HepG2 (cell line): ENCODE results near the gene ANKRD11. TPM values are rescaled to one million over a fixed set of nuclear protein-coding genes. Genes with fewer than 3 reads are reported as not detected.
A peak's percentile ranks its signal among the peaks of the same experiment; 100 is the strongest.

Experiments
- CCAR2 ChIP-seq: fragments of 200-400 bp; formaldehyde crosslinking; optimal IDR thresholded peaks from 2 replicates; pipeline ENCODE3; 2018; ENCODE audit warnings: low read depth, mild to moderate bottlenecking, low read length, moderate library complexity
- DMAP1 ChIP-seq: IDR thresholded peaks from 2 replicates; pipeline ENCODE4 v1.6.1; 2016
- DNMT1 ChIP-seq: sonication (generic); formaldehyde crosslinking; IDR thresholded peaks from 2 replicates; pipeline ENCODE4 v1.5.1; 2020; ENCODE audit warnings: mild to moderate bottlenecking, missing genetic modification reagents
- FLYWCH1 ChIP-seq: sonication (generic); formaldehyde crosslinking; IDR thresholded peaks from 2 replicates; pipeline ENCODE4 v1.8.1; 2023; ENCODE audit warnings: mild to moderate bottlenecking, missing genetic modification reagents
- GPN1 ChIP-seq: sonication (generic); formaldehyde crosslinking; IDR thresholded peaks from 2 replicates; pipeline ENCODE4 v1.5.1; 2020; ENCODE audit warnings: missing genetic modification reagents, borderline replicate concordance
- KDM5B ChIP-seq: sonication (generic); formaldehyde crosslinking; IDR thresholded peaks from 2 replicates; pipeline ENCODE4 v1.4.0; 2020; ENCODE audit warnings: missing genetic modification reagents, mild to moderate bottlenecking, borderline replicate concordance
- KMT2A ChIP-seq: sonication (generic); formaldehyde crosslinking; IDR thresholded peaks from 2 replicates; pipeline ENCODE4 v1.4.0; 2020; ENCODE audit warnings: missing genetic modification reagents
- LCORL ChIP-seq, 2 experiments: fragments of 450-650 bp in 1 of 2; sonication (generic) in 1 of 2; formaldehyde crosslinking in 1 of 2; IDR thresholded peaks; 2 replicates each; pipeline versions ENCODE4 v1.5.0 to v1.6.1; 2017 to 2020; ENCODE audit warnings: antibody characterized with exemption in 1 of 2, missing genetic modification reagents in 1 of 2
- NRL ChIP-seq: sonication (generic); formaldehyde crosslinking; IDR thresholded peaks from 2 replicates; pipeline ENCODE4 v1.5.0; 2020; ENCODE audit warnings: missing genetic modification reagents, mild to moderate bottlenecking, moderate library complexity, borderline replicate concordance
- PHF8 ChIP-seq: sonication (generic); formaldehyde crosslinking; IDR thresholded peaks from 2 replicates; pipeline ENCODE4 v1.5.0; 2020; ENCODE audit warnings: missing genetic modification reagents
- POLR2AphosphoS2 ChIP-seq: IDR thresholded peaks from 2 replicates; pipeline ENCODE4 v1.6.1; 2011; ENCODE audit warnings: low read depth, low read length, improper control_type of control experiment
- RXRA ChIP-seq: sonication (generic); formaldehyde crosslinking; IDR thresholded peaks from 2 replicates; pipeline ENCODE4 v1.5.1; 2020; ENCODE audit warnings: missing genetic modification reagents
- TAF1 ChIP-seq: sonication (generic); formaldehyde crosslinking; IDR thresholded peaks from 2 replicates; pipeline ENCODE4 v1.4.0; 2020; ENCODE audit warnings: missing genetic modification reagents
- ZNF17 ChIP-seq: sonication (generic); formaldehyde crosslinking; IDR thresholded peaks from 2 replicates; pipeline ENCODE4 v1.5.0; 2020; ENCODE audit warnings: mild to moderate bottlenecking, missing genetic modification reagents
- ZNF296 ChIP-seq: sonication (generic); formaldehyde crosslinking; conservative IDR thresholded peaks from 2 replicates; pipeline ENCODE4 v1.5.0; 2020; ENCODE audit warnings: mild to moderate bottlenecking, missing genetic modification reagents
- ZNF501 ChIP-seq: sonication (generic); formaldehyde crosslinking; IDR thresholded peaks from 2 replicates; pipeline ENCODE4 v1.5.1; 2020; ENCODE audit warnings: mild to moderate bottlenecking, moderate library complexity, missing genetic modification reagents
- ZNF546 ChIP-seq: sonication (generic); formaldehyde crosslinking; conservative IDR thresholded peaks from 2 replicates; pipeline ENCODE4 v1.8.1; 2023; ENCODE audit warnings: mild to moderate bottlenecking, missing genetic modification reagents
- ZNF713 ChIP-seq: sonication (generic); formaldehyde crosslinking; IDR thresholded peaks from 2 replicates; pipeline ENCODE4 v1.4.0; 2020; ENCODE audit warnings: mild to moderate bottlenecking, missing genetic modification reagents
- polyA plus RNA-seq, 8 experiments: library from polyadenylated mRNA; depleted of rRNA in 3 of 8; stranded (reverse) in 7 of 8; unstranded in 1 of 8; fragments of >200 nt; fragmentation: Illumina TruSeq in 4 of 8; extraction: Trizol in 4 of 8; gene quantifications; 2 replicates each; pipeline versions ENCODE4 v1.2.1 to v1.2.3, GENCODE V29; 2011 to 2016; ENCODE audit warnings: low read depth in 4 of 8, missing spikeins in 1 of 8, mixed read lengths in 1 of 8; ENCODE audit not compliant: insufficient read depth in 1 of 8
- total RNA-seq, 5 experiments: library from RNA; depleted of rRNA; stranded (reverse); fragments of >200 nt; fragmentation: Illumina TruSeq; extraction: Trizol; gene quantifications; 2 replicates each; pipeline ENCODE4 v1.2.3, GENCODE V29; 2016; ENCODE audit warnings: low read depth in 1 of 5
- TF ChIP-seq, protein P1 (sequence below): sonication (generic); formaldehyde crosslinking; IDR thresholded peaks from 2 replicates; pipeline ENCODE4 v1.5.1; 2020; ENCODE audit warnings: mild to moderate bottlenecking, missing genetic modification reagents, borderline replicate concordance
- TF ChIP-seq, protein P2 (sequence below): sonication (generic); formaldehyde crosslinking; IDR thresholded peaks from 2 replicates; pipeline ENCODE4 v1.4.0; 2020; ENCODE audit warnings: mild to moderate bottlenecking, missing genetic modification reagents
- TF ChIP-seq, protein P3 (sequence below): sonication (generic); formaldehyde crosslinking; conservative IDR thresholded peaks from 2 replicates; pipeline ENCODE4 v1.8.0; 2022; ENCODE audit warnings: missing genetic modification reagents
- TF ChIP-seq, protein P4 (sequence below): sonication (generic); formaldehyde crosslinking; IDR thresholded peaks from 2 replicates; pipeline ENCODE4 v1.4.0; 2020; ENCODE audit warnings: mild to moderate bottlenecking, missing genetic modification reagents

The ANKRD11 gene
- total and polyA plus RNA-seq, 2 of the 13 experiments (the other 11 are each of a cell fraction or from before 2014, with no cell fraction given): 21.4 to 38.4 TPM

DNA sequence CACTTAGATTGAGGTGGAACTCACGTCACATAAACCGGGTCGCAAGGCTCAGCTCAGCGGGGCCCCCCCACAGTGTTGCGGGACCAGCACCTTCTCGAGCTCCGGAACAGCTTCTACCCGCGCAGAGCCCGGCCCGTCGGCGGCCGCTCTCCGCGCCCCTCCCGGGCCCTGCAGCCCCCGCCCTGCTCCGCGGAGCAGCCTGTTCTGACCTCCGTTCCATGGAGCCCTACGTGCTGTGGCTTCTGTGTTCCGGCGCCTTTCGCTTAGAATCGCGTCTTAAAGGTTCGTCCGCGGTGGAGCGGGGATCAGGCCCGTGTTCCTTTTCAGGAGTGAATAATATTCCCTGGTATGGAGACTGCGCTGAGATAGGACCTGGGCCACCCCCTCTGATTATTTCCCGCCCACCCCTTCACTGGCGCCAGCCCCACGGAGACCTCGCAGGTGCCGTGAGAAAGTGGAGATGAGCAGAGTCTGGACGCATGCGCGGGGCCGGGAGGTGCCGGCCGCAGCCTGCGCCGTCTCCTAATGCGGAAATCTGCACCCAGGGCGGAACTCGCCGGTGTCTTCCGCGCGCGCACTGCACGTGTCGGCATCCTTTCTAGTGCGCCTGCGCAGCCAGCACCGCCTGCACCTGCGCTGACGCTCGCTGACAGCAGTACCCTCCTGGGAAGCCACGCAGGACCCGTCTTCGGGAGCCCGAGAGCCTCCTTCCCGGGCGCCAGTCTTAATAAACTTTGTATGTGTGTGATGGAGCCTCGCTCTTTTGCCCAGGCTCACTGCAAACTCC lies 242.0 kb downstream of the ANKRD11 start (continued):
- TF ChIP-seq GPN1 (CRISPR knock-in tag) (no peak), RXRA (CRISPR knock-in tag) (no peak), FLYWCH1 (CRISPR knock-in tag) (no peak), LCORL (IDR thresholded peaks at IDR 0.05) (no peak), LCORL (CRISPR knock-in tag; IDR thresholded peaks at IDR 0.05) (0 out of 2 replicates have a peak, but pooled peaks have one; percentile 25), ZNF296 (CRISPR knock-in tag) (no peak), KMT2A (CRISPR knock-in tag) (no peak), TAF1 (CRISPR knock-in tag) (no peak), ZNF546 (CRISPR knock-in tag) (no peak), CCAR2 (no peak), ZNF501 (CRISPR knock-in tag) (no peak), POLR2AphosphoS2 (no peak), DNMT1 (CRISPR knock-in tag) (peak; percentile 62; the same call in 1 of the 2 replicates), DMAP1 (no peak), KDM5B (CRISPR knock-in tag) (peak; percentile 20; the same call in 1 of the 2 replicates), ZNF17 (no peak), PHF8 (CRISPR knock-in tag) (no peak), NRL (CRISPR knock-in tag) (no peak), ZNF713 (CRISPR knock-in tag) (no peak)
- TF ChIP-seq, protein P1, sequence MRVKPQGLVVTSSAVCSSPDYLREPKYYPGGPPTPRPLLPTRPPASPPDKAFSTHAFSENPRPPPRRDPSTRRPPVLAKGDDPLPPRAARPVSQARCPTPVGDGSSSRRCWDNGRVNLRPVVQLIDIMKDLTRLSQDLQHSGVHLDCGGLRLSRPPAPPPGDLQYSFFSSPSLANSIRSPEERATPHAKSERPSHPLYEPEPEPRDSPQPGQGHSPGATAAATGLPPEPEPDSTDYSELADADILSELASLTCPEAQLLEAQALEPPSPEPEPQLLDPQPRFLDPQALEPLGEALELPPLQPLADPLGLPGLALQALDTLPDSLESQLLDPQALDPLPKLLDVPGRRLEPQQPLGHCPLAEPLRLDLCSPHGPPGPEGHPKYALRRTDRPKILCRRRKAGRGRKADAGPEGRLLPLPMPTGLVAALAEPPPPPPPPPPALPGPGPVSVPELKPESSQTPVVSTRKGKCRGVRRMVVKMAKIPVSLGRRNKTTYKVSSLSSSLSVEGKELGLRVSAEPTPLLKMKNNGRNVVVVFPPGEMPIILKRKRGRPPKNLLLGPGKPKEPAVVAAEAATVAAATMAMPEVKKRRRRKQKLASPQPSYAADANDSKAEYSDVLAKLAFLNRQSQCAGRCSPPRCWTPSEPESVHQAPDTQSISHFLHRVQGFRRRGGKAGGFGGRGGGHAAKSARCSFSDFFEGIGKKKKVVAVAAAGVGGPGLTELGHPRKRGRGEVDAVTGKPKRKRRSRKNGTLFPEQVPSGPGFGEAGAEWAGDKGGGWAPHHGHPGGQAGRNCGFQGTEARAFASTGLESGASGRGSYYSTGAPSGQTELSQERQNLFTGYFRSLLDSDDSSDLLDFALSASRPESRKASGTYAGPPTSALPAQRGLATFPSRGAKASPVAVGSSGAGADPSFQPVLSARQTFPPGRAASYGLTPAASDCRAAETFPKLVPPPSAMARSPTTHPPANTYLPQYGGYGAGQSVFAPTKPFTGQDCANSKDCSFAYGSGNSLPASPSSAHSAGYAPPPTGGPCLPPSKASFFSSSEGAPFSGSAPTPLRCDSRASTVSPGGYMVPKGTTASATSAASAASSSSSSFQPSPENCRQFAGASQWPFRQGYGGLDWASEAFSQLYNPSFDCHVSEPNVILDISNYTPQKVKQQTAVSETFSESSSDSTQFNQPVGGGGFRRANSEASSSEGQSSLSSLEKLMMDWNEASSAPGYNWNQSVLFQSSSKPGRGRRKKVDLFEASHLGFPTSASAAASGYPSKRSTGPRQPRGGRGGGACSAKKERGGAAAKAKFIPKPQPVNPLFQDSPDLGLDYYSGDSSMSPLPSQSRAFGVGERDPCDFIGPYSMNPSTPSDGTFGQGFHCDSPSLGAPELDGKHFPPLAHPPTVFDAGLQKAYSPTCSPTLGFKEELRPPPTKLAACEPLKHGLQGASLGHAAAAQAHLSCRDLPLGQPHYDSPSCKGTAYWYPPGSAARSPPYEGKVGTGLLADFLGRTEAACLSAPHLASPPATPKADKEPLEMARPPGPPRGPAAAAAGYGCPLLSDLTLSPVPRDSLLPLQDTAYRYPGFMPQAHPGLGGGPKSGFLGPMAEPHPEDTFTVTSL (CRISPR knock-in tag): no peak
- TF ChIP-seq, protein P2, sequence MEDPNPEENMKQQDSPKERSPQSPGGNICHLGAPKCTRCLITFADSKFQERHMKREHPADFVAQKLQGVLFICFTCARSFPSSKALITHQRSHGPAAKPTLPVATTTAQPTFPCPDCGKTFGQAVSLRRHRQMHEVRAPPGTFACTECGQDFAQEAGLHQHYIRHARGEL (CRISPR knock-in tag): no peak
- TF ChIP-seq, protein P3, sequence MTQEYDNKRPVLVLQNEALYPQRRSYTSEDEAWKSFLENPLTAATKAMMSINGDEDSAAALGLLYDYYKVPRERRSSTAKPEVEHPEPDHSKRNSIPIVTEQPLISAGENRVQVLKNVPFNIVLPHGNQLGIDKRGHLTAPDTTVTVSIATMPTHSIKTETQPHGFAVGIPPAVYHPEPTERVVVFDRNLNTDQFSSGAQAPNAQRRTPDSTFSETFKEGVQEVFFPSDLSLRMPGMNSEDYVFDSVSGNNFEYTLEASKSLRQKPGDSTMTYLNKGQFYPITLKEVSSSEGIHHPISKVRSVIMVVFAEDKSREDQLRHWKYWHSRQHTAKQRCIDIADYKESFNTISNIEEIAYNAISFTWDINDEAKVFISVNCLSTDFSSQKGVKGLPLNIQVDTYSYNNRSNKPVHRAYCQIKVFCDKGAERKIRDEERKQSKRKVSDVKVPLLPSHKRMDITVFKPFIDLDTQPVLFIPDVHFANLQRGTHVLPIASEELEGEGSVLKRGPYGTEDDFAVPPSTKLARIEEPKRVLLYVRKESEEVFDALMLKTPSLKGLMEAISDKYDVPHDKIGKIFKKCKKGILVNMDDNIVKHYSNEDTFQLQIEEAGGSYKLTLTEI (CRISPR knock-in tag): no peak
- TF ChIP-seq, protein P4, sequence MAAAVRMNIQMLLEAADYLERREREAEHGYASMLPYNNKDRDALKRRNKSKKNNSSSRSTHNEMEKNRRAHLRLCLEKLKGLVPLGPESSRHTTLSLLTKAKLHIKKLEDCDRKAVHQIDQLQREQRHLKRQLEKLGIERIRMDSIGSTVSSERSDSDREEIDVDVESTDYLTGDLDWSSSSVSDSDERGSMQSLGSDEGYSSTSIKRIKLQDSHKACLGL (CRISPR knock-in tag): 0 out of 2 replicates have a peak, but pooled peaks have one; percentile 22
